ENCODE measurements around the gene VWA1. TPM values are rescaled to one million over a fixed set of nuclear protein-coding genes. Genes with fewer than 3 reads are reported as not detected.
"Not testable (repeated sequence)": the region's sequence is repeated elsewhere in the genome, so short reads cannot be mapped to it uniquely, and the experiment has no call there.

Gene VWA1
- total RNA-seq, 1 experiment from 2014 or later, result 35.5 TPM

DNA sequence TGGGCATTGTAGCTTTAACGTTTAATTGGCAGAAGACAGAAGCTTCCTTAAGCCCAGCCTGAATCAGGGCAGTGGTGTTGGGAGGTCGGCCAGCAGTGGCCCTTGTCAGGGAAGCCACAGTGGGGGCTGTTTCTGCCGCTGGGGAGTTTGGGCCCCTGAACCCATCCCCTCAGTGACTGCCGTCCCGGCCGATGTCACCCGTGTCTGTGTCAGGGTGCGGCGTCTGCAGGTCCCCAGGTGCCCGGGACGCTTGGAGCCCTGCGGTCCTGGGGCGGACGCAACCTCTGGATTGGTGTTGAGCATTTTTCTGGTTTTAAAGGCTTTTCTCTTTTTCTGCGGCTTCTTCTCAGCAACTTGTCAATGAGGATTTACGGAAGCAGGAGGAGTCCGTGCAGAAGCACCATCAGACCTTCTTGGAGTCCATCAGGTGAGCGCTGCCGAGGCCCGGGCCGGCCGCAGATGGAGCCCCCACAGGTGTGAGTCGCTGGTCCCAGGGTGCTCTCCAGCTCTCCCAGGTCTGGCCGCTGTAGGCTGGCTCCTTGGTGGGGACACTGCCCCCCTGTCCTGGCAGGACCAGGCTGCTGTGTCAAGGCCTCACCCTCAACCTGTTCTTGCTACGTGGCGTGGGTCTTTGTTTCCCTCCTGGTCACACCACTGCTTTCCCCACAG is 16.3 kb downstream of the VWA1 start:
- Mint-ChIP-seq H3K4me1 (no peaks in the 10 kb centered on the region), H3K4me3 (no peak overlapping the region), H3K27ac (no peak overlapping the region), H3K9me3 (no peaks in the 10 kb centered on the region), H3K27me3 (ENCODE audit: low read depth) (peaks cover 4% of the 10 kb centered on the region), H3K36me3 (no peaks in the 10 kb centered on the region)
- ATAC-seq, result no peak
- POLR2A ChIA-PET, result no interaction called here
- TF ChIP-seq, protein P1, sequence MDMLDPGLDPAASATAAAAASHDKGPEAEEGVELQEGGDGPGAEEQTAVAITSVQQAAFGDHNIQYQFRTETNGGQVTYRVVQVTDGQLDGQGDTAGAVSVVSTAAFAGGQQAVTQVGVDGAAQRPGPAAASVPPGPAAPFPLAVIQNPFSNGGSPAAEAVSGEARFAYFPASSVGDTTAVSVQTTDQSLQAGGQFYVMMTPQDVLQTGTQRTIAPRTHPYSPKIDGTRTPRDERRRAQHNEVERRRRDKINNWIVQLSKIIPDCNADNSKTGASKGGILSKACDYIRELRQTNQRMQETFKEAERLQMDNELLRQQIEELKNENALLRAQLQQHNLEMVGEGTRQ (CRISPR knock-in tag; IDR thresholded peaks at IDR 0.05), result no peak
- TF ChIP-seq ZNF219 (CRISPR knock-in tag; IDR thresholded peaks at IDR 0.05; ENCODE audit: borderline replicate concordance) (no peak), CREB1 (CRISPR knock-in tag; IDR thresholded peaks at IDR 0.05) (no peak), ZBTB21 (CRISPR knock-in tag; IDR thresholded peaks at IDR 0.05; ENCODE audit: borderline replicate concordance) (no peak), ZNF416 (CRISPR knock-in tag; IDR thresholded peaks at IDR 0.05) (no peak), FOXK1 (CRISPR knock-in tag; IDR thresholded peaks at IDR 0.05) (no peak), NFE2L1 (CRISPR knock-in tag; IDR thresholded peaks at IDR 0.05) (no peak), SOX15 (CRISPR knock-in tag; IDR thresholded peaks at IDR 0.05) (no peak), ZNF121 (CRISPR knock-in tag; IDR thresholded peaks at IDR 0.05) (no peak), IRF2 (CRISPR knock-in tag; IDR thresholded peaks at IDR 0.05; ENCODE audit: borderline replicate concordance, low read depth) (no peak), GTF2I (CRISPR knock-in tag; conservative IDR thresholded peaks at IDR 0.05) (no peak), ELF4 (CRISPR knock-in tag; IDR thresholded peaks at IDR 0.05; ENCODE audit: low read depth) (no peak)
- TF ChIP-seq, protein P2, sequence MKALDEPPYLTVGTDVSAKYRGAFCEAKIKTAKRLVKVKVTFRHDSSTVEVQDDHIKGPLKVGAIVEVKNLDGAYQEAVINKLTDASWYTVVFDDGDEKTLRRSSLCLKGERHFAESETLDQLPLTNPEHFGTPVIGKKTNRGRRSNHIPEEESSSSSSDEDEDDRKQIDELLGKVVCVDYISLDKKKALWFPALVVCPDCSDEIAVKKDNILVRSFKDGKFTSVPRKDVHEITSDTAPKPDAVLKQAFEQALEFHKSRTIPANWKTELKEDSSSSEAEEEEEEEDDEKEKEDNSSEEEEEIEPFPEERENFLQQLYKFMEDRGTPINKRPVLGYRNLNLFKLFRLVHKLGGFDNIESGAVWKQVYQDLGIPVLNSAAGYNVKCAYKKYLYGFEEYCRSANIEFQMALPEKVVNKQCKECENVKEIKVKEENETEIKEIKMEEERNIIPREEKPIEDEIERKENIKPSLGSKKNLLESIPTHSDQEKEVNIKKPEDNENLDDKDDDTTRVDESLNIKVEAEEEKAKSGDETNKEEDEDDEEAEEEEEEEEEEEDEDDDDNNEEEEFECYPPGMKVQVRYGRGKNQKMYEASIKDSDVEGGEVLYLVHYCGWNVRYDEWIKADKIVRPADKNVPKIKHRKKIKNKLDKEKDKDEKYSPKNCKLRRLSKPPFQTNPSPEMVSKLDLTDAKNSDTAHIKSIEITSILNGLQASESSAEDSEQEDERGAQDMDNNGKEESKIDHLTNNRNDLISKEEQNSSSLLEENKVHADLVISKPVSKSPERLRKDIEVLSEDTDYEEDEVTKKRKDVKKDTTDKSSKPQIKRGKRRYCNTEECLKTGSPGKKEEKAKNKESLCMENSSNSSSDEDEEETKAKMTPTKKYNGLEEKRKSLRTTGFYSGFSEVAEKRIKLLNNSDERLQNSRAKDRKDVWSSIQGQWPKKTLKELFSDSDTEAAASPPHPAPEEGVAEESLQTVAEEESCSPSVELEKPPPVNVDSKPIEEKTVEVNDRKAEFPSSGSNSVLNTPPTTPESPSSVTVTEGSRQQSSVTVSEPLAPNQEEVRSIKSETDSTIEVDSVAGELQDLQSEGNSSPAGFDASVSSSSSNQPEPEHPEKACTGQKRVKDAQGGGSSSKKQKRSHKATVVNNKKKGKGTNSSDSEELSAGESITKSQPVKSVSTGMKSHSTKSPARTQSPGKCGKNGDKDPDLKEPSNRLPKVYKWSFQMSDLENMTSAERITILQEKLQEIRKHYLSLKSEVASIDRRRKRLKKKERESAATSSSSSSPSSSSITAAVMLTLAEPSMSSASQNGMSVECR (CRISPR knock-in tag; IDR thresholded peaks at IDR 0.05; ENCODE audit: borderline replicate concordance), result no peak
- TF ChIP-seq, protein P3, sequence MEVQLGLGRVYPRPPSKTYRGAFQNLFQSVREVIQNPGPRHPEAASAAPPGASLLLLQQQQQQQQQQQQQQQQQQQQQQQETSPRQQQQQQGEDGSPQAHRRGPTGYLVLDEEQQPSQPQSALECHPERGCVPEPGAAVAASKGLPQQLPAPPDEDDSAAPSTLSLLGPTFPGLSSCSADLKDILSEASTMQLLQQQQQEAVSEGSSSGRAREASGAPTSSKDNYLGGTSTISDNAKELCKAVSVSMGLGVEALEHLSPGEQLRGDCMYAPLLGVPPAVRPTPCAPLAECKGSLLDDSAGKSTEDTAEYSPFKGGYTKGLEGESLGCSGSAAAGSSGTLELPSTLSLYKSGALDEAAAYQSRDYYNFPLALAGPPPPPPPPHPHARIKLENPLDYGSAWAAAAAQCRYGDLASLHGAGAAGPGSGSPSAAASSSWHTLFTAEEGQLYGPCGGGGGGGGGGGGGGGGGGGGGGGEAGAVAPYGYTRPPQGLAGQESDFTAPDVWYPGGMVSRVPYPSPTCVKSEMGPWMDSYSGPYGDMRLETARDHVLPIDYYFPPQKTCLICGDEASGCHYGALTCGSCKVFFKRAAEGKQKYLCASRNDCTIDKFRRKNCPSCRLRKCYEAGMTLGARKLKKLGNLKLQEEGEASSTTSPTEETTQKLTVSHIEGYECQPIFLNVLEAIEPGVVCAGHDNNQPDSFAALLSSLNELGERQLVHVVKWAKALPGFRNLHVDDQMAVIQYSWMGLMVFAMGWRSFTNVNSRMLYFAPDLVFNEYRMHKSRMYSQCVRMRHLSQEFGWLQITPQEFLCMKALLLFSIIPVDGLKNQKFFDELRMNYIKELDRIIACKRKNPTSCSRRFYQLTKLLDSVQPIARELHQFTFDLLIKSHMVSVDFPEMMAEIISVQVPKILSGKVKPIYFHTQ (CRISPR knock-in tag; IDR thresholded peaks at IDR 0.05), result no peak
- TF ChIP-seq, protein P4, sequence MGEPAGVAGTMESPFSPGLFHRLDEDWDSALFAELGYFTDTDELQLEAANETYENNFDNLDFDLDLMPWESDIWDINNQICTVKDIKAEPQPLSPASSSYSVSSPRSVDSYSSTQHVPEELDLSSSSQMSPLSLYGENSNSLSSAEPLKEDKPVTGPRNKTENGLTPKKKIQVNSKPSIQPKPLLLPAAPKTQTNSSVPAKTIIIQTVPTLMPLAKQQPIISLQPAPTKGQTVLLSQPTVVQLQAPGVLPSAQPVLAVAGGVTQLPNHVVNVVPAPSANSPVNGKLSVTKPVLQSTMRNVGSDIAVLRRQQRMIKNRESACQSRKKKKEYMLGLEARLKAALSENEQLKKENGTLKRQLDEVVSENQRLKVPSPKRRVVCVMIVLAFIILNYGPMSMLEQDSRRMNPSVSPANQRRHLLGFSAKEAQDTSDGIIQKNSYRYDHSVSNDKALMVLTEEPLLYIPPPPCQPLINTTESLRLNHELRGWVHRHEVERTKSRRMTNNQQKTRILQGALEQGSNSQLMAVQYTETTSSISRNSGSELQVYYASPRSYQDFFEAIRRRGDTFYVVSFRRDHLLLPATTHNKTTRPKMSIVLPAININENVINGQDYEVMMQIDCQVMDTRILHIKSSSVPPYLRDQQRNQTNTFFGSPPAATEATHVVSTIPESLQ (CRISPR knock-in tag; IDR thresholded peaks at IDR 0.05), result no peak
- TF ChIP-seq, protein P5, sequence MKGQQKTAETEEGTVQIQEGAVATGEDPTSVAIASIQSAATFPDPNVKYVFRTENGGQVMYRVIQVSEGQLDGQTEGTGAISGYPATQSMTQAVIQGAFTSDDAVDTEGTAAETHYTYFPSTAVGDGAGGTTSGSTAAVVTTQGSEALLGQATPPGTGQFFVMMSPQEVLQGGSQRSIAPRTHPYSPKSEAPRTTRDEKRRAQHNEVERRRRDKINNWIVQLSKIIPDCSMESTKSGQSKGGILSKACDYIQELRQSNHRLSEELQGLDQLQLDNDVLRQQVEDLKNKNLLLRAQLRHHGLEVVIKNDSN (CRISPR knock-in tag; IDR thresholded peaks at IDR 0.05), result no peak
- TF ChIP-seq, protein P6, sequence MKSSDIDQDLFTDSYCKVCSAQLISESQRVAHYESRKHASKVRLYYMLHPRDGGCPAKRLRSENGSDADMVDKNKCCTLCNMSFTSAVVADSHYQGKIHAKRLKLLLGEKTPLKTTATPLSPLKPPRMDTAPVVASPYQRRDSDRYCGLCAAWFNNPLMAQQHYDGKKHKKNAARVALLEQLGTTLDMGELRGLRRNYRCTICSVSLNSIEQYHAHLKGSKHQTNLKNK (CRISPR knock-in tag; IDR thresholded peaks at IDR 0.05), result no peak
- TF ChIP-seq, protein P7, sequence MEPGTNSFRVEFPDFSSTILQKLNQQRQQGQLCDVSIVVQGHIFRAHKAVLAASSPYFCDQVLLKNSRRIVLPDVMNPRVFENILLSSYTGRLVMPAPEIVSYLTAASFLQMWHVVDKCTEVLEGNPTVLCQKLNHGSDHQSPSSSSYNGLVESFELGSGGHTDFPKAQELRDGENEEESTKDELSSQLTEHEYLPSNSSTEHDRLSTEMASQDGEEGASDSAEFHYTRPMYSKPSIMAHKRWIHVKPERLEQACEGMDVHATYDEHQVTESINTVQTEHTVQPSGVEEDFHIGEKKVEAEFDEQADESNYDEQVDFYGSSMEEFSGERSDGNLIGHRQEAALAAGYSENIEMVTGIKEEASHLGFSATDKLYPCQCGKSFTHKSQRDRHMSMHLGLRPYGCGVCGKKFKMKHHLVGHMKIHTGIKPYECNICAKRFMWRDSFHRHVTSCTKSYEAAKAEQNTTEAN (CRISPR knock-in tag; IDR thresholded peaks at IDR 0.05), result no peak
- CTCF ChIA-PET, result interaction anchor here (1.1 kb wide), 1 partner anchor 11 kb away, joined by 4 read pairs; no protein-coding TSS in a partner anchor
- DNase-seq (ENCODE audit: low spot score), result no peak

DNA sequence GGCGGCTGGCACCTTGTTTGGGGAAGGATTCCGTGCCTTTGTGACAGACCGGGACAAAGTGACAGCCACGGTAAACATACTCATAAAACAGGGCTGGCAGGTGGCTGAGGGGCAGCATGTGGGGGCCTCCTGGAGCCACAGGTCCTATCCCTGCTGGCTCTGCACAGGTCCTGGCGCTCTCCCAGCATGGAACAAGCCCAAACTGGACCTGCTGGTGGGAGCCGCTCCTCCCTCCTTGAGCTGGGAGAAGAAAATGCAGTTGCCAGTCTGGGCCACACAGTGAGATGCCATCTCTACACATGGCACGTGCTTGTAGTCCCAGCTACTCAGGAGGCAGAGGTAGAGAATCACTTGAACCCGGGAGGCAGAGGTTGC is 16.9 kb downstream of the VWA1 start:
- H3K4me3 Mint-ChIP-seq; ATAC-seq; CTCF ChIA-PET; H3K27me3 Mint-ChIP-seq (ENCODE audit: low read depth); H3K36me3 Mint-ChIP-seq; H3K4me1 Mint-ChIP-seq; H3K9me3 Mint-ChIP-seq; H3K27ac Mint-ChIP-seq; POLR2A ChIA-PET; DNase-seq (ENCODE audit: low spot score): not testable (repeated sequence)
